Measurements from ENCODE around the gene METTL27.
"Not testable (repeated sequence)": the region's sequence is repeated elsewhere in the genome, so short reads cannot be mapped to it uniquely, and the experiment has no call there.

METTL27 gene

GRCh38 chr7:73821597-73822285 is 20.6 kb downstream of the METTL27 start:
- not testable (repeated sequence) for DNase-seq (ENCODE audit: low read depth)

- no peak for DNase-seq (ENCODE audit: low read depth)
Observed at GRCh38 chr7:73820013-73820412, 22.3 kb downstream of the METTL27 start.

- DNase-seq (ENCODE audit: low read depth), result no peak
Observed at GRCh38 chr7:73817121-73817520, 25.2 kb downstream of the METTL27 start.

GRCh38 chr7:73815436-73815835 is 26.9 kb downstream of the METTL27 start:
- no peak for DNase-seq (ENCODE audit: low read depth)

- no peak for DNase-seq (ENCODE audit: low read depth)
Observed at GRCh38 chr7:73812996-73813395, 29.3 kb downstream of the METTL27 start.

- peak; percentile 18 for DNase-seq (ENCODE audit: low read depth)
Observed at GRCh38 chr7:73811760-73812168, 30.6 kb downstream of the METTL27 start.

GRCh38 chr7:73810998-73811360 is 31.3 kb downstream of the METTL27 start:
- DNase-seq (ENCODE audit: low read depth), result no peak

- DNase-seq (ENCODE audit: low read depth), result no peak
Observed at GRCh38 chr7:73809467-73809951, 32.8 kb downstream of the METTL27 start.

GRCh38 chr7:73802459-73802858 is 39.9 kb downstream of the METTL27 start:
- DNase-seq (ENCODE audit: low read depth), result no peak

GRCh38 chr7:73801577-73801976 is 40.7 kb downstream of the METTL27 start:
- DNase-seq (ENCODE audit: low read depth), result no peak

- no peak for DNase-seq (ENCODE audit: low read depth)
Observed at GRCh38 chr7:73799282-73800141, 42.8 kb downstream of the METTL27 start.

GRCh38 chr7:73797176-73797575 is 45.1 kb downstream of the METTL27 start:
- not testable (repeated sequence) for DNase-seq (ENCODE audit: low read depth)

- DNase-seq (ENCODE audit: low read depth), result not testable (repeated sequence)
Observed at GRCh38 chr7:73796656-73797055, 45.7 kb downstream of the METTL27 start.

- not testable (repeated sequence) for DNase-seq (ENCODE audit: low read depth)
Observed at GRCh38 chr7:73795188-73795587, 47.1 kb downstream of the METTL27 start.

- not testable (repeated sequence) for DNase-seq (ENCODE audit: low read depth)
Observed at GRCh38 chr7:73791170-73791690, 51.1 kb downstream of the METTL27 start.

GRCh38 chr7:73789051-73789450 is 53.3 kb downstream of the METTL27 start:
- no peak for DNase-seq (ENCODE audit: low read depth)

- not testable (repeated sequence) for DNase-seq (ENCODE audit: low read depth)
Observed at GRCh38 chr7:73787786-73788048, 54.6 kb downstream of the METTL27 start.

- DNase-seq (ENCODE audit: low read depth), result no peak
Observed at GRCh38 chr7:73786588-73786987, 55.7 kb downstream of the METTL27 start.

Measured in activated gamma-delta T cell treated with anti-CD3 and anti-CD28 coated beads, Interleukin-2, amount 50 U/mL, for 16 hours (primary cell).